Fibroblast of lung (primary cell): ENCODE data around the gene ADNP. TPM values are rescaled to one million over a fixed set of nuclear protein-coding genes. Genes with fewer than 3 reads are reported as not detected.

Source experiments
- DNase-seq, 2 donors: peaks; one replicate each; pipeline versions ENCODE4 v3.0.0 to v3.0.0-alpha.2; 2010; ENCODE audit warnings: low read depth in 2 of 2
- H2AFZ ChIP-seq: 2 replicates; pipeline ENCODE4 v1.5.1; 2012; ENCODE audit warnings: low read length, control low read depth, inconsistent platforms
- H3K27ac ChIP-seq: 2 replicates; pipeline ENCODE4 v1.5.1; 2011; ENCODE audit warnings: low read length, control low read depth; ENCODE audit not compliant: insufficient read depth
- H3K27me3 ChIP-seq: 2 replicates; pipeline ENCODE4 v1.5.1; 2011; ENCODE audit warnings: mild to moderate bottlenecking, low read length; ENCODE audit not compliant: control insufficient read depth, insufficient read depth
- H3K36me3 ChIP-seq: 2 replicates; pipeline ENCODE4 v1.5.1; 2011; ENCODE audit warnings: low read length; ENCODE audit not compliant: control insufficient read depth, insufficient read depth
- H3K4me1 ChIP-seq: 2 replicates; pipeline ENCODE4 v1.5.1; 2011; ENCODE audit warnings: low read length; ENCODE audit not compliant: control insufficient read depth, insufficient read depth; ENCODE audit errors: extremely low read depth
- H3K4me2 ChIP-seq: 2 replicates; pipeline ENCODE4 v1.5.1; 2011; ENCODE audit warnings: low read length, control low read depth; ENCODE audit not compliant: insufficient read depth; ENCODE audit errors: extremely low read depth
- H3K4me3 ChIP-seq, 4 experiments: fragments of 200-600 bp in 1 of 4; sonication (generic) in 1 of 4; replicated peaks in 1 of 4; 2 replicates each; pipeline ENCODE4 v1.5.1; 2011 to 2016; ENCODE audit warnings: low read length in 4 of 4, low read depth in 3 of 4, mild to moderate bottlenecking in 3 of 4, control low read depth in 2 of 4, inconsistent platforms in 1 of 4, mixed read lengths in 1 of 4; ENCODE audit not compliant: insufficient read depth in 1 of 4; ENCODE audit errors: control extremely low read depth in 1 of 4
- H3K79me2 ChIP-seq: 2 replicates; pipeline ENCODE4 v1.5.1; 2012; ENCODE audit warnings: mild to moderate bottlenecking, low read length, inconsistent platforms; ENCODE audit not compliant: control insufficient read depth, insufficient read depth
- H3K9ac ChIP-seq: 2 replicates; pipeline ENCODE4 v1.5.1; 2011; ENCODE audit warnings: mild to moderate bottlenecking, low read length, control low read depth; ENCODE audit not compliant: insufficient read depth
- H3K9me3 ChIP-seq: 2 replicates; pipeline ENCODE4 v1.5.1; 2012; ENCODE audit warnings: low read depth, low read length; ENCODE audit not compliant: control insufficient read depth, insufficient read depth
- H4K20me1 ChIP-seq: 2 replicates; pipeline ENCODE4 v1.5.1; 2011; ENCODE audit warnings: low read length; ENCODE audit not compliant: control insufficient read depth, insufficient read depth; ENCODE audit errors: extremely low read depth
- EZH2 ChIP-seq: IDR thresholded peaks from 2 replicates; pipeline ENCODE4 v1.5.1; 2012; ENCODE audit warnings: low read length, control low read depth, mild to moderate bottlenecking; ENCODE audit errors: missing control alignments
- polyA plus RNA-seq, 2 donors: library from polyadenylated mRNA; depleted of rRNA in 1 of 2; stranded (reverse) in 1 of 2; unstranded in 1 of 2; fragments of >200 nt; gene quantifications; 2 replicates each; pipeline ENCODE4 v1.2.1, GENCODE V29; 2011 to 2012; ENCODE audit warnings: missing spikeins in 1 of 2
- total RNA-seq: library from RNA; depleted of rRNA; stranded (reverse); fragments of >200 nt; gene quantifications from 2 replicates; pipeline ENCODE4 v1.2.1, GENCODE V29; 2014
- TF ChIP-seq, protein P1 (sequence below), 2 donors: IDR thresholded peaks in 1 of 2; conservative IDR thresholded peaks in 1 of 2; 1 replicate in 1 of 2; 2 replicates in 1 of 2; pipeline ENCODE4 v1.5.1; 2011 to 2012; ENCODE audit warnings: low read length in 2 of 2, control low read depth in 1 of 2, inconsistent platforms in 1 of 2, low read depth in 1 of 2, mild to moderate bottlenecking in 1 of 2

Gene ADNP
- total and polyA plus RNA-seq, 2 donors (not counting 1 experiment from before 2014, with no cell fraction given), result 25.7 to 40.0 TPM

DNA sequence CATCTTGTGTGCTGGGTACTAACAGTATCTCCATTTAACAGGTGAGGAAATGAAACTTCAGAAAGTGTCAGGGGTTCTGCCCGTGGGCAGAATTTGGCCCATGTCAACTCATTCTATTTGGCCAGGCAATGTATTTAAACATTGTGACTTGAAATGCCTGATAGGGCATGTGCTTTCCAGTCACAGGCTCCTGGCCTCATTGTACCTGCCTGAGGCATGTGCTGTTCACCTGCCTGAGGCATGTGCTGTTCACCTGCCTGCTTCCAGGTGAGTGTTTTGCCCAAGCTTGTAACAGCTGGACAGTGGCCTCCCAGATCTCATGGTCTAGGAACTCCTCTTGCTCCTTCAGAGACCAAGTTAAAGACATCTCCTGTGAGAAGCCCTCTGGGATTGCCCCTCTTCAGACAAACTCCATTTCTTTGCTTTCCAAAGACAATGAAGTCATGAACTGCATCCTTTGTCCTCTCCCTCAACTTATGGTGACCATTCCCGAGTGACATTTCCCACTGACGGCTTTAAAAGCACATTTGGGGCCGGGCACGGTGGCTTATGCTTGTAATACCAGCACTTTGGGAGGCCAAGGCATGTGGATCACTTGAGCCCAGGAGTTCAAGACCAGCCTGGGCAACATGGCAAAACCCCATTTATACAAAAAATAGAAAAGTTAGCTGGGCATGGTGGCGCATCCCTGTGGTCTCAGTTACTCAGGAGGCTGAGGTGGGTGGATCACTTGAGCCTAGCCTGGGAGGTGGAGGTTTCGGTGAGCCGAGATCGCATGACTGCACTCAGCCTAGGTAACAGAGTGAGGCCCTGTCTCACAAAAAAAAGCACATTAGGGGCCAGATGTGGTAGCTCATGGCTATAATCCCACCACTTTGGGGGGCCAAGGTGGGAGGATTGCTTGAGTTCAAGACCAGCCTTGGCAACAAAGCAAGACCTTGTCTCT lies 87.6 kb downstream of the ADNP start:
- no peak overlapping the region for H3K27ac ChIP-seq
- H3K9ac ChIP-seq, result no peak overlapping the region
- no peaks in the 10 kb centered on the region for H3K9me3 ChIP-seq
- no peak overlapping the region for H3K4me3 ChIP-seq
- no peaks in the 10 kb centered on the region for H3K79me2 ChIP-seq
- no peak overlapping the region for H2AFZ ChIP-seq
- no peak overlapping the region for H3K4me2 ChIP-seq
- H4K20me1 ChIP-seq, result no peaks in the 10 kb centered on the region
- no peak for DNase-seq
- peaks cover 4% of the 10 kb centered on the region for H3K4me1 ChIP-seq
- no peak for TF ChIP-seq EZH2
- TF ChIP-seq, protein P1, sequence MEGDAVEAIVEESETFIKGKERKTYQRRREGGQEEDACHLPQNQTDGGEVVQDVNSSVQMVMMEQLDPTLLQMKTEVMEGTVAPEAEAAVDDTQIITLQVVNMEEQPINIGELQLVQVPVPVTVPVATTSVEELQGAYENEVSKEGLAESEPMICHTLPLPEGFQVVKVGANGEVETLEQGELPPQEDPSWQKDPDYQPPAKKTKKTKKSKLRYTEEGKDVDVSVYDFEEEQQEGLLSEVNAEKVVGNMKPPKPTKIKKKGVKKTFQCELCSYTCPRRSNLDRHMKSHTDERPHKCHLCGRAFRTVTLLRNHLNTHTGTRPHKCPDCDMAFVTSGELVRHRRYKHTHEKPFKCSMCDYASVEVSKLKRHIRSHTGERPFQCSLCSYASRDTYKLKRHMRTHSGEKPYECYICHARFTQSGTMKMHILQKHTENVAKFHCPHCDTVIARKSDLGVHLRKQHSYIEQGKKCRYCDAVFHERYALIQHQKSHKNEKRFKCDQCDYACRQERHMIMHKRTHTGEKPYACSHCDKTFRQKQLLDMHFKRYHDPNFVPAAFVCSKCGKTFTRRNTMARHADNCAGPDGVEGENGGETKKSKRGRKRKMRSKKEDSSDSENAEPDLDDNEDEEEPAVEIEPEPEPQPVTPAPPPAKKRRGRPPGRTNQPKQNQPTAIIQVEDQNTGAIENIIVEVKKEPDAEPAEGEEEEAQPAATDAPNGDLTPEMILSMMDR (conservative IDR thresholded peaks at IDR 0.05 in 1 of 2, IDR thresholded peaks at IDR 0.05 in 1 of 2; ENCODE audit: low read depth in 1 of 2, low read length in 2 of 2), result no peak
- H3K27me3 ChIP-seq, result no peaks in the 10 kb centered on the region
- no peaks in the 10 kb centered on the region for H3K36me3 ChIP-seq

DNA sequence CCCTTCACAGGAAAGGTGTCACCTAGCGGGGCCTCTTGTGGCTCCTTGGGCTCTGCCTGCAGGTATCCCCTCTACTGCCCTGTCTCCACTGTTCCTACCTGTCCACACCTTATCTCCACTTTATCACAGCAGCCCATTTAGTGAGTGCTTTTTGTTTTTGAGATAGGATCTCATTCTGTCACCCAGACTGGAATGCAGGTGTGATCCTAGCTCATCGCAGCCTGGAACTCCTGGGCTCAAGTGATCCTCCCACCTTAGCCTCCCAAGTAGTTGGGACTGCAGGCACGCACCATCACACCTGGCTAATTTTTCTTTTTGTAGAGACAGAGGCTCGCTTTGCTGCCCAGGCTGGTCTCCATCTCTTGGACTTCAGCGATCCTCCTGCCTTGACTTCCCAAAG lies 88.4 kb downstream of the ADNP start:
- no peaks in the 10 kb centered on the region for H3K9me3 ChIP-seq
- H3K9ac ChIP-seq, result no peak overlapping the region
- DNase-seq, result no peak
- H3K27ac ChIP-seq, result no peak overlapping the region
- no peaks in the 10 kb centered on the region for H4K20me1 ChIP-seq
- H2AFZ ChIP-seq, result no peak overlapping the region
- H3K4me3 ChIP-seq, result no peak overlapping the region
- H3K27me3 ChIP-seq, result no peaks in the 10 kb centered on the region
- H3K36me3 ChIP-seq, result no peaks in the 10 kb centered on the region
- peaks cover 6% of the 10 kb centered on the region for H3K4me1 ChIP-seq
- no peak overlapping the region for H3K4me2 ChIP-seq
- no peaks in the 10 kb centered on the region for H3K79me2 ChIP-seq
- TF ChIP-seq EZH2, result no peak
- TF ChIP-seq, protein P1 (conservative IDR thresholded peaks at IDR 0.05 in 1 of 2, IDR thresholded peaks at IDR 0.05 in 1 of 2; ENCODE audit: low read depth in 1 of 2, low read length in 2 of 2), result no peak

Other genes with a start within 250 kb of the ADNP start
- 4.1 and 4.9 TPM in 2 replicates for gene RIPOR3, start 239.9 kb downstream of the ADNP start, total RNA-seq
- 1.1 and 2.0 TPM in 2 replicates for gene RIPOR3, start 239.9 kb downstream of the ADNP start, polyA plus RNA-seq
- gene PARD6B, start 199.9 kb downstream of the ADNP start, total RNA-seq, result 0.83 and 1.0 TPM in 2 replicates
- 0.23 and 0.30 TPM in 2 replicates for gene PARD6B, start 199.9 kb downstream of the ADNP start, polyA plus RNA-seq
- 12.1 and 33.7 TPM in 2 replicates for gene BCAS4, start 136.4 kb downstream of the ADNP start, total RNA-seq
- gene BCAS4, start 136.4 kb downstream of the ADNP start, polyA plus RNA-seq, result 14.1 and 26.0 TPM in 2 replicates
- gene DPM1, start 27.1 kb upstream of the ADNP start, total RNA-seq, result 53.2 and 60.9 TPM in 2 replicates
- gene DPM1, start 27.1 kb upstream of the ADNP start, polyA plus RNA-seq, result 89.1 and 103 TPM in 2 replicates
- 9.2 and 10.1 TPM in 2 replicates for gene MOCS3, start 27.4 kb upstream of the ADNP start, total RNA-seq
- 3.7 and 4.5 TPM in 2 replicates for gene MOCS3, start 27.4 kb upstream of the ADNP start, polyA plus RNA-seq
- 9.9 and 26.5 TPM in 2 replicates for gene KCNG1, start 91.7 kb upstream of the ADNP start, total RNA-seq
- gene KCNG1, start 91.7 kb upstream of the ADNP start, polyA plus RNA-seq, result 0.73 and 1.8 TPM in 2 replicates